KMS-11 (cell line): ENCODE data around the gene TICAM1.
"Not testable (repeated sequence)": the region's sequence is repeated elsewhere in the genome, so short reads cannot be mapped to it uniquely, and the experiment has no call there.

Experiments
- H2AFZ ChIP-seq: fragments of 200-600 bp; sonication (generic); 2 replicates; pipeline ENCODE4 v1.6.1; 2016; ENCODE audit warnings: antibody characterized with exemption, mixed run types, low read depth
- H3K27ac ChIP-seq: fragments of 200-600 bp; sonication (generic); 2 replicates; pipeline ENCODE4 v1.6.1; 2016; ENCODE audit warnings: mild to moderate bottlenecking, mixed run types
- H3K27me3 ChIP-seq: fragments of 200-600 bp; sonication (generic); 2 replicates; pipeline ENCODE4 v1.6.1; 2017; ENCODE audit warnings: mild to moderate bottlenecking, low read depth, mixed run types, moderate library complexity; ENCODE audit not compliant: insufficient read depth
- H3K36me3 ChIP-seq: fragments of 200-600 bp; sonication (generic); 2 replicates; pipeline ENCODE4 v1.6.1; 2017; ENCODE audit warnings: mild to moderate bottlenecking, mixed run types; ENCODE audit not compliant: insufficient read depth
- H3K4me1 ChIP-seq: fragments of 200-600 bp; sonication (generic); 2 replicates; pipeline ENCODE4 v1.6.1; 2016; ENCODE audit warnings: mild to moderate bottlenecking, low read depth, mixed run types; ENCODE audit not compliant: poor library complexity, severe bottlenecking
- H3K4me2 ChIP-seq: fragments of 200-600 bp; sonication (generic); 2 replicates; pipeline ENCODE4 v1.7.0; 2016; ENCODE audit warnings: mild to moderate bottlenecking, mixed run types
- H3K4me3 ChIP-seq: fragments of 200-600 bp; sonication (generic); IDR thresholded peaks from 2 replicates; pipeline ENCODE4 v1.6.1; 2017; ENCODE audit warnings: low read depth, low read length, mixed read lengths; ENCODE audit not compliant: insufficient read depth
- H3K79me2 ChIP-seq: fragments of 200-600 bp; sonication (generic); 2 replicates; pipeline ENCODE4 v1.6.1; 2016; ENCODE audit warnings: low read depth, mixed run types; ENCODE audit not compliant: insufficient read depth
- H3K9ac ChIP-seq: fragments of 200-600 bp; sonication (generic); 2 replicates; pipeline ENCODE4 v1.6.1; 2016; ENCODE audit warnings: mild to moderate bottlenecking, mixed run types
- H4K20me1 ChIP-seq: fragments of 200-600 bp; sonication (generic); 2 replicates; pipeline ENCODE4 v1.6.1; 2016; ENCODE audit warnings: mild to moderate bottlenecking, mixed run types; ENCODE audit not compliant: insufficient read depth
- CTCF ChIP-seq: fragments of 200-600 bp; sonication (generic); conservative IDR thresholded peaks from 2 replicates; pipeline ENCODE4 v1.6.1; 2017; ENCODE audit warnings: low read depth, mild to moderate bottlenecking, antibody characterized with exemption, low read length, moderate library complexity, mixed read lengths

Gene TICAM1

GRCh38 chr19:4852484-4852883 lies 21.0 kb upstream of the TICAM1 start:
- Histone ChIP-seq H3K4me1 (peaks cover 14% of the 10 kb centered on the region), H3K4me3 (no peak overlapping the region), H2AFZ (no peak overlapping the region), H3K9ac (no peak overlapping the region), H3K27ac (no peak overlapping the region), H3K4me2 (no peak overlapping the region), H4K20me1 (no peaks in the 10 kb centered on the region), H3K36me3 (no peaks in the 10 kb centered on the region), H3K27me3 (no peaks in the 10 kb centered on the region), H3K79me2 (no peaks in the 10 kb centered on the region)
- TF ChIP-seq CTCF: no peak

- H3K4me1 ChIP-seq: peaks cover 14% of the 10 kb centered on the region
- no peak overlapping the region for H3K4me3 ChIP-seq
- H3K79me2 ChIP-seq: no peaks in the 10 kb centered on the region
- no peaks in the 10 kb centered on the region for H4K20me1 ChIP-seq
- no peak overlapping the region for H2AFZ ChIP-seq
- TF ChIP-seq CTCF: peak; percentile 75
- H3K27ac ChIP-seq: no peak overlapping the region
- no peaks in the 10 kb centered on the region for H3K36me3 ChIP-seq
- H3K4me2 ChIP-seq: no peak overlapping the region
- H3K9ac ChIP-seq: no peak overlapping the region
- H3K27me3 ChIP-seq: no peaks in the 10 kb centered on the region
Measured at GRCh38 chr19:4851551-4852290, 20.2 kb upstream of the TICAM1 start.

- no peaks in the 10 kb centered on the region for H3K36me3 ChIP-seq
- peaks cover 14% of the 10 kb centered on the region for H3K4me1 ChIP-seq
- H3K4me2 ChIP-seq: 0 out of 2 replicates have a peak overlapping the region, but pooled peaks have one; percentile 29
Measured at GRCh38 chr19:4849019-4849418, 17.5 kb upstream of the TICAM1 start.

GRCh38 chr19:4847190-4847973 lies 15.9 kb upstream of the TICAM1 start:
- Histone ChIP-seq H3K36me3 (no peaks in the 10 kb centered on the region), H3K4me1 (peaks cover 14% of the 10 kb centered on the region), H3K79me2 (no peaks in the 10 kb centered on the region), H4K20me1 (no peaks in the 10 kb centered on the region), H2AFZ (no peak overlapping the region), H3K9ac (no peak overlapping the region), H3K4me3 (no peak overlapping the region), H3K27me3 (no peaks in the 10 kb centered on the region), H3K4me2 (no peak overlapping the region), H3K27ac (no peak overlapping the region)
- no peak for TF ChIP-seq CTCF

More at GRCh38 chr19:4849019-4849418, 17.5 kb upstream of the TICAM1 start:
- Histone ChIP-seq H4K20me1 (no peaks in the 10 kb centered on the region), H3K27ac (no peak overlapping the region; the same call in 1 of the 2 replicates), H3K4me3 (no peak overlapping the region), H3K27me3 (no peaks in the 10 kb centered on the region), H3K9ac (no peak overlapping the region), H2AFZ (no peak overlapping the region), H3K79me2 (no peaks in the 10 kb centered on the region)
- TF ChIP-seq CTCF: no peak

- H3K27ac ChIP-seq, H3K27me3 ChIP-seq, H4K20me1 ChIP-seq, H3K4me3 ChIP-seq, H2AFZ ChIP-seq, H3K9ac ChIP-seq, H3K36me3 ChIP-seq, H3K4me2 ChIP-seq, H3K79me2 ChIP-seq: not testable (repeated sequence)
- peaks cover 14% of the 10 kb centered on the region for H3K4me1 ChIP-seq
Measured at GRCh38 chr19:4845975-4846374, 14.5 kb upstream of the TICAM1 start.
